ENCODE data around the gene MEGF6.

DNA sequence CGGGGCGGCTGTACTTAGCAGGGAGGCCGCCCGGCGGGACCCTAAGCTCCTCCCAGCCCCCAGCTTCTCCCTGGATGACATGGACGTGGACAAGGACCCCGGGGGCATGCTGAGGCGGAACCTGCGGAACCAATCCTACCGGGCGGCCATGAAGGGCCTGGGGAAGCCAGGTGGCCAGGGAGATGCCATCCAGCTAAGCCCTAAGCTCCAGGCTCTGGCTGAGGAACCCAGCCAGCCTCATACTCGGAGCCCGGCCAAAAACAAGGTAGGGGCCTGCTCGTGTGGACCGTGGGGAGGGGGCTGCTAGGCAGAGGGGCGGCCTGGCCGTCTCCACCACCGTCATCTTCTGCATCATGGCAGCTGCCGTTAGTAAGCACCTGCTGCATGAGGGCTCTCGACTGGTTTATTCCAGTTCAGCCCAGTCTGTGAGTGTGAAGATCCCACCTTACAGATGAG is 147.9 kb downstream of the MEGF6 start:
- TF ChIP-seq, protein P1, sequence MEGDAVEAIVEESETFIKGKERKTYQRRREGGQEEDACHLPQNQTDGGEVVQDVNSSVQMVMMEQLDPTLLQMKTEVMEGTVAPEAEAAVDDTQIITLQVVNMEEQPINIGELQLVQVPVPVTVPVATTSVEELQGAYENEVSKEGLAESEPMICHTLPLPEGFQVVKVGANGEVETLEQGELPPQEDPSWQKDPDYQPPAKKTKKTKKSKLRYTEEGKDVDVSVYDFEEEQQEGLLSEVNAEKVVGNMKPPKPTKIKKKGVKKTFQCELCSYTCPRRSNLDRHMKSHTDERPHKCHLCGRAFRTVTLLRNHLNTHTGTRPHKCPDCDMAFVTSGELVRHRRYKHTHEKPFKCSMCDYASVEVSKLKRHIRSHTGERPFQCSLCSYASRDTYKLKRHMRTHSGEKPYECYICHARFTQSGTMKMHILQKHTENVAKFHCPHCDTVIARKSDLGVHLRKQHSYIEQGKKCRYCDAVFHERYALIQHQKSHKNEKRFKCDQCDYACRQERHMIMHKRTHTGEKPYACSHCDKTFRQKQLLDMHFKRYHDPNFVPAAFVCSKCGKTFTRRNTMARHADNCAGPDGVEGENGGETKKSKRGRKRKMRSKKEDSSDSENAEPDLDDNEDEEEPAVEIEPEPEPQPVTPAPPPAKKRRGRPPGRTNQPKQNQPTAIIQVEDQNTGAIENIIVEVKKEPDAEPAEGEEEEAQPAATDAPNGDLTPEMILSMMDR (IDR thresholded peaks at IDR 0.05): no peak
- TF ChIP-seq POLR2A (IDR thresholded peaks at IDR 0.05): no peak

Data from uterus (tissue), 2 donors.